Endodermal cell (in vitro differentiated cells): ENCODE data around the gene UPP2. TPM values are rescaled to one million over a fixed set of nuclear protein-coding genes. Genes with fewer than 3 reads are reported as not detected.

Experiments
- DNase-seq: peaks from one replicate; pipeline ENCODE4 v3.0.0-alpha.2; 2017
- H3K27ac ChIP-seq: 2 replicates; pipeline ENCODE4 v1.5.1; 2013; ENCODE audit warnings: mild to moderate bottlenecking, low read depth, low read length, moderate library complexity
- H3K27me3 ChIP-seq: 2 replicates; pipeline ENCODE4 v1.6.1; 2013; ENCODE audit warnings: mild to moderate bottlenecking, low read length, moderate library complexity; ENCODE audit not compliant: insufficient read depth, control insufficient read depth, poor library complexity, severe bottlenecking
- H3K36me3 ChIP-seq: 2 replicates; pipeline ENCODE4 v1.7.0; 2013; ENCODE audit warnings: mild to moderate bottlenecking, low read length, moderate library complexity; ENCODE audit not compliant: control insufficient read depth, insufficient read depth
- H3K4me1 ChIP-seq: one replicate; pipeline ENCODE4 v1.7.0; 2013; ENCODE audit warnings: low read length; ENCODE audit not compliant: control insufficient read depth, insufficient read depth
- H3K4me3 ChIP-seq: 2 replicates; pipeline ENCODE4 v1.5.1; 2013; ENCODE audit warnings: mild to moderate bottlenecking, low read length, moderate library complexity
- H3K9ac ChIP-seq: 2 replicates; pipeline ENCODE4 v1.6.1; 2013; ENCODE audit warnings: mild to moderate bottlenecking, low read length, moderate library complexity; ENCODE audit not compliant: poor library complexity, severe bottlenecking; ENCODE audit errors: extremely low read depth
- H3K9me3 ChIP-seq: 2 replicates; pipeline ENCODE4 v1.6.1; 2013; ENCODE audit warnings: mild to moderate bottlenecking, low read length, moderate library complexity; ENCODE audit not compliant: control insufficient read depth
- H3K27ac Mint-ChIP-seq: 2 replicates; pipeline ENCODE4 v1.8.0; 2020; ENCODE audit warnings: mixed read lengths
- H3K27me3 Mint-ChIP-seq: 2 replicates; pipeline ENCODE4 v1.8.0; 2021; ENCODE audit warnings: mild to moderate bottlenecking, mixed read lengths; ENCODE audit not compliant: insufficient read depth
- H3K36me3 Mint-ChIP-seq: 2 replicates; pipeline ENCODE4 v1.8.0; 2020; ENCODE audit warnings: low read depth, mixed read lengths
- H3K4me1 Mint-ChIP-seq: 2 replicates; pipeline ENCODE4 v1.8.0; 2020; ENCODE audit warnings: mixed read lengths
- H3K4me3 Mint-ChIP-seq: 2 replicates; pipeline ENCODE4 v1.8.0; 2020; ENCODE audit warnings: mild to moderate bottlenecking, moderate library complexity, mixed read lengths
- H3K9me3 Mint-ChIP-seq: 2 replicates; pipeline ENCODE4 v1.8.0; 2020; ENCODE audit warnings: mild to moderate bottlenecking, mixed read lengths
- CTCF ChIP-seq: fragments of 200-600 bp; sonication (generic); conservative IDR thresholded peaks from 2 replicates; pipeline ENCODE4 v1.5.0; 2021; ENCODE audit warnings: antibody characterized with exemption, mild to moderate bottlenecking
- whole genome bisulfite sequencing, 2 experiments: methylation state at CpG; one replicate each; pipeline versions ENCODE4 v1.1.5 to v1.1.7; 2013; ENCODE audit warnings: missing lambda C conversion rate in 2 of 2, mixed read lengths in 1 of 2; ENCODE audit not compliant: insufficient coverage in 1 of 2, insufficient read length in 1 of 2; 5-methylcytosine and 5-hydroxymethylcytosine counted together
- total RNA-seq, 2 donors: library from RNA; stranded (reverse); fragmentation: NEBNext Ultra II Directional in 1 of 2; extraction: Animal tissue kit (Norgen Biotek cat#: 25700) in 1 of 2; gene quantifications; 2 replicates in 1 of 2; 3 replicates in 1 of 2; pipeline ENCODE4 v1.2.1, GENCODE V29; 2021

UPP2 gene
- total RNA-seq, 2 donors from 2014 or later: not detected

- Mint-ChIP-seq H3K36me3 (no peaks in the 10 kb centered on the region), H3K4me3 (no peak overlapping the region), H3K4me1 (no peaks in the 10 kb centered on the region), H3K27ac (no peak overlapping the region), H3K27me3 (no peaks in the 10 kb centered on the region), H3K9me3 (no peaks in the 10 kb centered on the region)
- H3K4me3 ChIP-seq: no peak overlapping the region
- no peaks in the 10 kb centered on the region for H3K4me1 ChIP-seq
- no peaks in the 10 kb centered on the region for H3K27me3 ChIP-seq
- no peak overlapping the region for H3K9ac ChIP-seq
- TF ChIP-seq CTCF: peak; percentile 29
- no peaks in the 10 kb centered on the region for H3K9me3 ChIP-seq
- DNase-seq: no peak
- no peaks in the 10 kb centered on the region for H3K36me3 ChIP-seq
- 69 to 80% methylated on average over 1 to 3 of the region's 3 CpGs for WGBS, 2 experiments
- H3K27ac ChIP-seq: no peak overlapping the region
These were observed 1.8 kb downstream of the UPP2 start for GRCh38 chr2:158103411-158104012.

- no peaks in the 10 kb centered on the region for H3K27me3 Mint-ChIP-seq
- H3K9me3 ChIP-seq: no peaks in the 10 kb centered on the region
- TF ChIP-seq CTCF: no peak
- H3K9ac ChIP-seq: no peak overlapping the region
- WGBS, 2 experiments: 95 to 97% methylated on average over 2 to 3 of the region's 5 CpGs
- H3K4me1 Mint-ChIP-seq: no peaks in the 10 kb centered on the region
- no peak overlapping the region for H3K27ac ChIP-seq
- no peaks in the 10 kb centered on the region for H3K36me3 ChIP-seq
- H3K4me1 ChIP-seq: no peaks in the 10 kb centered on the region
- H3K9me3 Mint-ChIP-seq: no peaks in the 10 kb centered on the region
- H3K27ac Mint-ChIP-seq: no peak overlapping the region
- no peaks in the 10 kb centered on the region for H3K27me3 ChIP-seq
- no peak for DNase-seq
- no peaks in the 10 kb centered on the region for H3K36me3 Mint-ChIP-seq
- H3K4me3 ChIP-seq: no peak overlapping the region
- no peak overlapping the region for H3K4me3 Mint-ChIP-seq
These were observed 3.2 kb downstream of the UPP2 start for GRCh38 chr2:158104903-158105302.

- Histone ChIP-seq H3K9ac (no peak overlapping the region), H3K9me3 (no peaks in the 10 kb centered on the region), H3K27me3 (no peaks in the 10 kb centered on the region), H3K4me1 (no peaks in the 10 kb centered on the region), H3K36me3 (no peaks in the 10 kb centered on the region), H3K27ac (no peak overlapping the region), H3K4me3 (no peak overlapping the region)
- no peaks in the 10 kb centered on the region for H3K27me3 Mint-ChIP-seq
- WGBS, 2 experiments: 93 to 98% methylated on average over 2 to 4 of the region's 4 CpGs
- H3K4me1 Mint-ChIP-seq: peaks cover 3% of the 10 kb centered on the region
- no peaks in the 10 kb centered on the region for H3K36me3 Mint-ChIP-seq
- H3K9me3 Mint-ChIP-seq: peaks cover 3% of the 10 kb centered on the region
- no peak overlapping the region for H3K27ac Mint-ChIP-seq
- no peak for TF ChIP-seq CTCF
- DNase-seq: no peak
- no peak overlapping the region for H3K4me3 Mint-ChIP-seq
These were observed 11.3 kb downstream of the UPP2 start for GRCh38 chr2:158112992-158113391.
